Stimulated activated CD4-positive, alpha-beta T cell treated with anti-CD3 and anti-CD28 coated beads, Interleukin-1b, Interleukin-23, amount 100 ng/mL, for 1 hour (primary cell): ENCODE measurements around the gene FLOT1.
"Not testable (repeated sequence)": the region's sequence is repeated elsewhere in the genome, so short reads cannot be mapped to it uniquely, and the experiment has no call there.

Experiments used
- DNase-seq, 2 donors: peaks; one replicate each; pipeline ENCODE4 v3.0.0-alpha.2; 2020; ENCODE audit warnings: low read depth in 2 of 2

FLOT1 gene

GRCh38 chr6:30767158-30767943 is 24.9 kb upstream of the FLOT1 start:
- no peak for DNase-seq

GRCh38 chr6:30766461-30767157 is 24.1 kb upstream of the FLOT1 start:
- DNase-seq = no peak

- not testable (repeated sequence) for DNase-seq
Observed at GRCh38 chr6:30765495-30765894, 23.0 kb upstream of the FLOT1 start.

GRCh38 chr6:30764490-30765043 is 22.1 kb upstream of the FLOT1 start:
- DNase-seq = not testable (repeated sequence)

GRCh38 chr6:30763618-30764489 is 21.4 kb upstream of the FLOT1 start:
- no peak for DNase-seq

- DNase-seq = no peak
Observed at GRCh38 chr6:30763155-30763617, 20.7 kb upstream of the FLOT1 start.

- DNase-seq = no peak
Observed at GRCh38 chr6:30761791-30762429, 19.4 kb upstream of the FLOT1 start.

GRCh38 chr6:30760549-30760948 is 18.1 kb upstream of the FLOT1 start:
- DNase-seq = no peak

- no peak for DNase-seq
Observed at GRCh38 chr6:30759575-30760239, 17.2 kb upstream of the FLOT1 start.

- DNase-seq = no peak
Observed at GRCh38 chr6:30757261-30757904, 14.9 kb upstream of the FLOT1 start.

GRCh38 chr6:30756405-30757003 is 14.0 kb upstream of the FLOT1 start:
- not testable (repeated sequence) for DNase-seq

- no peak for DNase-seq
Observed at GRCh38 chr6:30754631-30755030, 12.1 kb upstream of the FLOT1 start.

GRCh38 chr6:30752157-30752927 is 9.9 kb upstream of the FLOT1 start:
- DNase-seq = no peak

- no peak for DNase-seq
Observed at GRCh38 chr6:30750379-30750668, 7.8 kb upstream of the FLOT1 start.

GRCh38 chr6:30749554-30750378 is 7.3 kb upstream of the FLOT1 start:
- DNase-seq = no peak

GRCh38 chr6:30748851-30749540 is 6.5 kb upstream of the FLOT1 start:
- DNase-seq = no peak

- no peak for DNase-seq
Observed at GRCh38 chr6:30747902-30748769, 5.6 kb upstream of the FLOT1 start.
